ENCODE measurements around the gene USP6. TPM values are rescaled to one million over a fixed set of nuclear protein-coding genes. Genes with fewer than 3 reads are reported as not detected.
"Not testable (repeated sequence)": the region's sequence is repeated elsewhere in the genome, so short reads cannot be mapped to it uniquely, and the experiment has no call there.

USP6 gene
- total RNA-seq, 2 donors from 2014 or later: 0.13 TPM

DNA sequence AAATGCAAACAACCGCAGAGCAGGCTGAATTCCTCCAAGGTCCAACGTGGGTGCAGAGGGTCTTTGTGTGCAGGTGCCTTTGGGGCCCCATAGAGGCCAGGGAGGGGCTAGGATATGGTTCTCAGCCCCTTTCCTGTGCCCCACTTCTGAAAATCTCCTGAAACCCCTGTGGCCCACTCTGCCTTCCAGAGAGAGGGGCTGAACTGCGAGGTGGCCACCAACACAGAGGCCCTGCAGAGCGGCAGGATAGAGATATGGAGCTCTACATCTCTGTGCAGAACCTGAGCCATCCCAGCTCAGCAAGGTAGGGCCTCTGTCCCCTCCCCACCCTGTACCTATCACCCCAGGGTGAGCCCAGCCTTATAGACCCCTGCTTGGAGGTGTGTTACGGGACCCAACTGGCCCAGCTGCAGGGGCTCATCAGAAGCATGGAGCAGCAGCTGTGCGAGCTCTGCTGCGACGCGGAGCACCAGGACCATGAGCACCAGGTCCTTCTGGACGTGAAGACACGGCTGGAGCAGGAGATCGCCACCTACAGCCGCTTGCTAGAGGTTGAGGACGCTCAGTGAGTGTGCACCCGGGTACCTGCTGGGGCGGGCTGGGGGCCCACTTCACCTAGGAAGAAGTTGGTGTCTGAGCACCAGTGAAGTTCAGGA is 5.5 kb downstream of the USP6 start:
- peak overlapping the region; percentile 57 for H3K4me3 Mint-ChIP-seq

DNA sequence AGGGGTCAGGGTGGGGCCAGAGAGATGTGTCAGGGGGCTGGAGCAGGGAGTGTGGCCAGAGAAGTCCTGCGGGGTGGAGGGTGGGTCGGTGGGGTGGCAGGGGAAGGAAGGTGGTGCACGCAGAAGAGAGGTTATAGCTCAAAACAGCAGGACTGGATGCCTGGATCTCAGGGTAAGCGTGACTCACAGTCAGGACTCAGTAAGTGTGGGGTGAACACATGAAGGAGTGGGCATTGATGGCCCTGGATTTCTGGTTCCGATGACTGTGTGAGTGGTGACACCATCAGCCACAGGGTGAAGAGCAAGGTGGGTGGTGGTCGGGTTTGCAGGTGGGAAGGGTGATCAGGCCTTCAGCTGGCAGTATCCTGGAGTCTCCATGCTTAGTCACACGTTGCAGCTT is 6.2 kb downstream of the USP6 start:
- H3K9me3 ChIP-seq (ENCODE audit: control insufficient read depth, low read length); DNase-seq; H3K27ac ChIP-seq (ENCODE audit: low read depth, low read length); H3K36me3 ChIP-seq (ENCODE audit: control insufficient read depth, insufficient read depth, low read length); H3K36me3 Mint-ChIP-seq (ENCODE audit: low read depth); H3K4me3 ChIP-seq (ENCODE audit: low read length); H3K9ac ChIP-seq (ENCODE audit: extremely low read depth, low read length, poor library complexity, severe bottlenecking); H3K27ac Mint-ChIP-seq; H3K4me1 ChIP-seq (ENCODE audit: control insufficient read depth, insufficient read depth, low read length); H3K4me1 Mint-ChIP-seq: not testable (repeated sequence)
- peak overlapping the region; percentile 57 for H3K4me3 Mint-ChIP-seq
- peaks cover 12% of the 10 kb centered on the region for H3K9me3 Mint-ChIP-seq
- H3K27me3 ChIP-seq (ENCODE audit: control insufficient read depth, insufficient read depth, low read length, poor library complexity, severe bottlenecking): peaks cover 35% of the 10 kb centered on the region
- H3K27me3 Mint-ChIP-seq (ENCODE audit: insufficient read depth): peaks cover 79% of the 10 kb centered on the region
- WGBS, 2 experiments (ENCODE audit: insufficient coverage in 1 of 2, insufficient read length in 1 of 2): 79% methylated on average over 7 of the region's 7 CpGs

More for the DNA sequence above, 5.5 kb downstream of the USP6 start:
- H3K27ac ChIP-seq (ENCODE audit: low read depth, low read length): no peak overlapping the region
- TF ChIP-seq, protein P1, sequence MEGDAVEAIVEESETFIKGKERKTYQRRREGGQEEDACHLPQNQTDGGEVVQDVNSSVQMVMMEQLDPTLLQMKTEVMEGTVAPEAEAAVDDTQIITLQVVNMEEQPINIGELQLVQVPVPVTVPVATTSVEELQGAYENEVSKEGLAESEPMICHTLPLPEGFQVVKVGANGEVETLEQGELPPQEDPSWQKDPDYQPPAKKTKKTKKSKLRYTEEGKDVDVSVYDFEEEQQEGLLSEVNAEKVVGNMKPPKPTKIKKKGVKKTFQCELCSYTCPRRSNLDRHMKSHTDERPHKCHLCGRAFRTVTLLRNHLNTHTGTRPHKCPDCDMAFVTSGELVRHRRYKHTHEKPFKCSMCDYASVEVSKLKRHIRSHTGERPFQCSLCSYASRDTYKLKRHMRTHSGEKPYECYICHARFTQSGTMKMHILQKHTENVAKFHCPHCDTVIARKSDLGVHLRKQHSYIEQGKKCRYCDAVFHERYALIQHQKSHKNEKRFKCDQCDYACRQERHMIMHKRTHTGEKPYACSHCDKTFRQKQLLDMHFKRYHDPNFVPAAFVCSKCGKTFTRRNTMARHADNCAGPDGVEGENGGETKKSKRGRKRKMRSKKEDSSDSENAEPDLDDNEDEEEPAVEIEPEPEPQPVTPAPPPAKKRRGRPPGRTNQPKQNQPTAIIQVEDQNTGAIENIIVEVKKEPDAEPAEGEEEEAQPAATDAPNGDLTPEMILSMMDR (conservative IDR thresholded peaks at IDR 0.05): no peak
- H3K9me3 ChIP-seq (ENCODE audit: control insufficient read depth, low read length): no peaks in the 10 kb centered on the region
- no peaks in the 10 kb centered on the region for H3K36me3 ChIP-seq (ENCODE audit: control insufficient read depth, insufficient read depth, low read length)
- H3K4me3 ChIP-seq (ENCODE audit: low read length): no peak overlapping the region
- H3K4me1 ChIP-seq (ENCODE audit: control insufficient read depth, insufficient read depth, low read length): no peaks in the 10 kb centered on the region
- peak; percentile 58 for DNase-seq
- WGBS, 2 experiments (ENCODE audit: insufficient coverage in 1 of 2, insufficient read length in 1 of 2): 93% methylated on average over 10 to 16 of the region's 16 CpGs
- Mint-ChIP-seq H3K36me3 (ENCODE audit: low read depth) (no peaks in the 10 kb centered on the region), H3K9me3 (peaks cover 12% of the 10 kb centered on the region), H3K27ac (no peak overlapping the region), H3K4me1 (no peaks in the 10 kb centered on the region), H3K27me3 (ENCODE audit: insufficient read depth) (peaks cover 81% of the 10 kb centered on the region)
- H3K9ac ChIP-seq (ENCODE audit: extremely low read depth, low read length, poor library complexity, severe bottlenecking): no peak overlapping the region
- H3K27me3 ChIP-seq (ENCODE audit: control insufficient read depth, insufficient read depth, low read length, poor library complexity, severe bottlenecking): peaks cover 34% of the 10 kb centered on the region

DNA sequence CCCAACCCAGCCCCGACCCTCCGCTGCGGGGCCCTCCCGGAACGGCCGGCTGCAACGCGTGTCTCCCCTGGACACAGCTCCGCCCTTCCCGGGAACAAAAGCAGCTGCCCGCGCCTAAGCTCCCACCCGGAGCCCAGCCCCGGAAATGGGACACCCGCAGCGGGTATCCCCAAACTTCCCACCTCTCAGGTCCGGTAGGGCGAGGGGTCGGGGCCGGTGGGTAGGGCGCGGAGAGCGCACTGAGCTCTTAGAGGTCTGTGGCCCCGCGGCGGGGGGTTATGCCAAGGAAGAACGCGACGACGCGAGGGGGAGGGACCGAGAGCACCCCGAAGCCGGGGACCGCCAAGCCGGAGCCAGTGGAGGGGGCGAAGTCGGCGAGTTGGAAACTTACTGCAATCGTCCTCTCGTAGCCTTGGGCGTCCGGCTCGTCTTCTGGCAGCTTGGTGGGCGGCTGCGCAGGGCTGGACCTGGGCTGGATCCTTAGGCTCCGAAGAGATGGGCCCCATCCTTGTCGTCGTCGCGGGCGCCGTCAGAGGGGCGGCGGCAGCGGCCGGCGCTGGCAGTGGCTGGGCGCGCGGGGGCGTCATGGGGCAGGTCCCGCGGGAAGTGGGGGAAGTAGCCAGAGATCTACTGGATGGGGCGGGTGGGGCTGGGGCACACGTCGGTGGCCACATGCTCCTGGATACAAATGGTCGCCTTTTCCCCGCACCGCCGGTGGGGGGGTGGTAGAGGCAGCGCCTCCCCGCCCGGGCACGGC is 6.9 kb downstream of the USP6 start:
- no peak overlapping the region for H3K27ac Mint-ChIP-seq
- H3K27me3 ChIP-seq (ENCODE audit: control insufficient read depth, insufficient read depth, low read length, poor library complexity, severe bottlenecking): peaks cover 35% of the 10 kb centered on the region
- DNase-seq: peak; percentile 86
- no peaks in the 10 kb centered on the region for H3K4me1 Mint-ChIP-seq
- peak overlapping the region; percentile 69 for H3K4me3 ChIP-seq (ENCODE audit: low read length)
- peak overlapping the region; percentile 57 for H3K4me3 Mint-ChIP-seq
- H3K27me3 Mint-ChIP-seq (ENCODE audit: insufficient read depth): peaks cover 81% of the 10 kb centered on the region
- H3K36me3 Mint-ChIP-seq (ENCODE audit: low read depth): no peaks in the 10 kb centered on the region
- TF ChIP-seq, protein P1 (conservative IDR thresholded peaks at IDR 0.05): no peak
- no peaks in the 10 kb centered on the region for H3K36me3 ChIP-seq (ENCODE audit: control insufficient read depth, insufficient read depth, low read length)
- no peaks in the 10 kb centered on the region for H3K9me3 ChIP-seq (ENCODE audit: control insufficient read depth, low read length)
- H3K27ac ChIP-seq (ENCODE audit: low read depth, low read length): no peak overlapping the region
- H3K4me1 ChIP-seq (ENCODE audit: control insufficient read depth, insufficient read depth, low read length): no peaks in the 10 kb centered on the region
- peaks cover 12% of the 10 kb centered on the region for H3K9me3 Mint-ChIP-seq
- 15 to 17% methylated on average over 4 to 74 of the region's 75 CpGs for WGBS, 2 experiments (ENCODE audit: insufficient coverage in 1 of 2, insufficient read length in 1 of 2)
- no peak overlapping the region for H3K9ac ChIP-seq (ENCODE audit: extremely low read depth, low read length, poor library complexity, severe bottlenecking)
